WERI-Rb-1 (cell line): ENCODE results near the gene SUN1.
"Not testable (repeated sequence)": the region's sequence is repeated elsewhere in the genome, so short reads cannot be mapped to it uniquely, and the experiment has no call there.

Experiments used
- DNase-seq: peaks from one replicate; pipeline ENCODE4 v3.0.0-alpha.2; 2020
- H3K27ac ChIP-seq: fragments of 250-450 bp; sonication (Bioruptor Pico); 2 replicates; pipeline ENCODE4 v1.5.1; 2020; ENCODE audit warnings: mild to moderate bottlenecking, moderate library complexity
- H3K27me3 ChIP-seq: fragments of 250-450 bp; sonication (Bioruptor Pico); 2 replicates; pipeline ENCODE4 v1.5.1; 2021; ENCODE audit warnings: mild to moderate bottlenecking, low read depth, moderate library complexity; ENCODE audit not compliant: insufficient read depth, severe bottlenecking
- H3K36me3 ChIP-seq: fragments of 250-450 bp; sonication (Bioruptor Pico); 2 replicates; pipeline ENCODE4 v1.5.1; 2020; ENCODE audit warnings: mild to moderate bottlenecking, moderate library complexity
- H3K4me3 ChIP-seq: 2 replicates; pipeline ENCODE4 v1.5.1; 2011; ENCODE audit warnings: low read depth, mild to moderate bottlenecking, control low read depth, low read length
- H3K9me3 ChIP-seq: fragments of 250-450 bp; sonication (Bioruptor Pico); 2 replicates; pipeline ENCODE4 v1.5.1; 2021; ENCODE audit warnings: mild to moderate bottlenecking, moderate library complexity; ENCODE audit not compliant: severe bottlenecking
- CTCF ChIP-seq: IDR thresholded peaks from 2 replicates; pipeline ENCODE4 v1.5.1; 2011; ENCODE audit warnings: low read depth, mild to moderate bottlenecking, control low read depth, inconsistent platforms, low read length

The SUN1 gene

GRCh38 chr7:908159-908581, 75.9 kb downstream of the SUN1 start:
- Histone ChIP-seq H3K27me3 (no peaks in the 10 kb centered on the region), H3K4me3 (no peak overlapping the region), H3K27ac (no peak overlapping the region), H3K9me3 (no peaks in the 10 kb centered on the region), H3K36me3 (no peaks in the 10 kb centered on the region)
- TF ChIP-seq CTCF = no peak
- no peak for DNase-seq

DNA sequence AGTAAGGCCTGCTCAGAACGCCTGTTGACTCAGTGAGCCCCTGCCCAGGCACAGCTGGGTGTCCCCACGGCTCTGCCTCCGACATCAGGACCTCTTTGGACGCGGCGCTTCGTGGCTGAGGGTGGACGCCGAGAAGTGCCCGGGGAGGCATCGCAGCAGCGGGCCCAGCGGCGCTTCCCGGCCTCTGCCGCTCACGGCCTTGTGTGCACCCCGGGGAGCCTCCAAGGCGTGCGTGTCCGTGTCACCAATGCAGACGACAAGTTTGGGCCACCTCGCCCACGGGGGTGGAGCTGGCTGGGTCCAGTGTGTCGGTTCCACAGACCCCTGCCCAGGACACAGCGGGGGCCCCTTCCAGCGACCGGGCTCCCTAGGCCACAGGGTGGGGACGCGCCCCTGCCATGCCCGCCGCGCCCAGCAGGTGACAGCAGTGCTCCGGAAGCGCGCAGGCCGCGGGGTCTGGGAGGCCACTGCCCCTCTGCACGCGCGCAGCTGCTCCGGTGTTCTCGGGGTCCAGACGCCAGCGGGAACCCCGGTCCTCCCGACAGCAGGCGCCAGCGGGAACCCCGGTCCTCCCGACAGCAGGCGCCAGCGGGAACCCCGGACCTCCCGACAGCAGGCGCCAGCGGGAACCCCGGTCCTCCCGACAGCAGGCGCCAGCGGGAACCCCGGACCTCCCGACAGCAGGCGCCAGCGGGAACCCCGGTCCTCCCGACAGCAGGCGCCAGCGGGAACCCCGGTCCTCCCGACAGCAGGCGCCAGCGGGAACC, 76.5 kb downstream of the SUN1 start:
- H3K36me3 ChIP-seq, H3K9me3 ChIP-seq, H3K27me3 ChIP-seq, H3K27ac ChIP-seq: not testable (repeated sequence)
- H3K4me3 ChIP-seq = peak overlapping the region; percentile 43
- peak; percentile 72 for DNase-seq
- peak; percentile 95 for TF ChIP-seq CTCF

DNA sequence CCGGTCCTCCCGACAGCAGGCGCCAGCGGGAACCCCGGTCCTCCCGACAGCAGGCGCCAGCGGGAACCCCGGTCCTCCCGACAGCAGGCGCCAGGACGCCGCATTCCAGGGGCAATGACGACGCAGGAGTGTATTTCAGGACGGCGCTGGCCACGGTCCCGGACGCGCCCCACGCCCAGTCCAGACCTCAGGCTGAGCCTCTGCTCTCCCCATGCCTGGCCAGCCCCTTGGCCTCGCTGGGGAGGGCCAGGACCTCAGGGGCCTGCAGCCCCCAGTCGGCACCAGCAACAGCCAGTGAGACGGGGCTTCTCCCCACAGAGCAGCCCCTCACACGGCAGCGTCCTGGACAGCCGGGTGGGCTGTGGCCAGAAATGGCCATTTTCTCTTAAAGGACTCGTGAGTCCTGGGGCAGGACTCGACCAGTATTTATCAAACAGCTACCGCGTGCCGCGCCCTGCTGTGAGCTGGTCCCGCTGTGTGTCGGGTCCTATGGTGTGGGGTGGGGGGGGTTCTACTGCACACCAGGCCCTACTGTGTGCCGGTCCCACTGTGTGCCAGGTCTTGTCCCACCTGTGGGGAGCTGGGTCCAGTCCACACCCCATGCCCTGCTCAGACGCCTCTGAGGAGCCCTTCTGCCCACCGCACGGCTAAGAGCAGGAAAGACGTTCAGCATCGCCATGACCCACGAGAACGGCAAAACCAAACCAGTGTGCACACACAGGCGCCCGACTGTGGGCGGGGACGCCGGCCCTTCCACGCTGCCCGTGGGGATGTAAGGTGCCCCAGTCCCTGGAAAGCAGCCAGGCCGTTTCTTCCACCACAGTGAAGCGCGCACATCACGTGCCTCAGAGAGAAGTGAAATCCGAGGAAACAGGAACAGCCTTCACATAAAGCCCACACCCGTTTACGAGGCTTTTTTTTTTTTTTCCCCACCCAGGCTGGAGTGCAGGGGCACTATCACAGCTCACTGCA, 77.4 kb downstream of the SUN1 start:
- H3K4me3 ChIP-seq = peak overlapping the region; percentile 43
- TF ChIP-seq CTCF = no peak

DNA sequence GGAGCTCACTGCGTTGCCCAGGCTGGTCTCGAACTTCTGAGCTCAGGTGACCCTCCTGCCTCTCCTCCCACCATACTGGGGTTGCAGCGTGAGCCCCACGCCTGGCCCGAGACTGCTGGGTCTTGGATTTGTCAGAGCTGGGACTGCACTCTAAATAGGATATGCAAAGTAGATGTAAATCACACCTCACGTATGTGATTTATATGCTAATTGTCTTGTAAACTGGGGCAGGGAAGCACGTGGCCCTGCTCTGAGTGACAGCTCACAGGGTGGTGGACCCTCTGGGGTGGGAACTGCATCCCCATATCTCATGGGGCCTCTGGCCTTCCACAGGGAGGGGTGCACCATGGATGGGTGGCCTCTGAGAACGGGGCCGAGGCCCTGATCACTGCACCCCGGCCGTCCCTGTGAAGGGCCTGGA, 78.2 kb downstream of the SUN1 start:
- no peak overlapping the region for H3K27ac ChIP-seq
- no peak for TF ChIP-seq CTCF
- H3K36me3 ChIP-seq = no peaks in the 10 kb centered on the region
- H3K4me3 ChIP-seq = no peak overlapping the region
- H3K27me3 ChIP-seq = no peaks in the 10 kb centered on the region
- no peak for DNase-seq
- H3K9me3 ChIP-seq = no peaks in the 10 kb centered on the region

More for the DNA sequence above, 77.4 kb downstream of the SUN1 start:
- H3K9me3 ChIP-seq = no peaks in the 10 kb centered on the region
- no peaks in the 10 kb centered on the region for H3K27me3 ChIP-seq
- DNase-seq = no peak
- H3K27ac ChIP-seq = no peak overlapping the region
- H3K36me3 ChIP-seq = no peaks in the 10 kb centered on the region

DNA sequence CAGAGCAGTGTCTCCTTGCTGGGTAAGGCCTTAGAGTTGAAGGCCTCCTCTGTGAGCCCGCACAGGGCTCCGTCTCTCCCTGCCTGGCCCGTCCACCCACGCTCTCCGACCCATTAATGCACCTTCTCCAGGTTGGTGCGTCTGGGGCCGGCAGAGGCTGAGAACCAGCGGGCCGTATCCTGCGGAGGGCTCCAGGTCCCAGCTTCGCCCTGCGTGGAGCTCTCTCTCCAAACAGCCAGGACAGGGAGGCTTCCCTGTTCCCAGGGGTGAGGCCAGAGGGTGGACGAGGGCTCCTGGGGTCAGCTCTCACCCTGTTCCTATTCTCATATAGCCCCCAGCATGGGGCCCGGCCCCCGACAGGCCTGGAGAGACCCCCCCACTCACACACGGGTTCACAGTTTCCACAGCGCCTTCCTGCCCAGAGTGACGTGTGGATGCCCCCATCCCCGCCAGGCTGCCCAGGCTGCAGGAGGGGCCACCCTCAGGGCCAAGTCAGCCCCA, 78.7 kb downstream of the SUN1 start:
- no peak for DNase-seq
- no peaks in the 10 kb centered on the region for H3K9me3 ChIP-seq
- H3K27me3 ChIP-seq = no peaks in the 10 kb centered on the region
- TF ChIP-seq CTCF = no peak
- H3K4me3 ChIP-seq = no peak overlapping the region
- no peak overlapping the region for H3K27ac ChIP-seq
- no peaks in the 10 kb centered on the region for H3K36me3 ChIP-seq
